IMR-90 (cell line): ENCODE measurements around the gene STAM. TPM values are rescaled to one million over a fixed set of nuclear protein-coding genes. Genes with fewer than 3 reads are reported as not detected.

Source experiments
- ATAC-seq: fragments of 200-7000 bp; cut with Tn5 transposase; 2 replicates; pipeline ENCODE4 v1.9.1; 2020; ENCODE audit warnings: low read depth, mild to moderate bottlenecking, moderate library complexity
- BruUV-seq: library from RNA; stranded (reverse); fragments of 400-500 nt; replicated peaks from 2 replicates; lab custom pipeline; 2021; lab: Mats Ljungman, UMichigan
- CTCF ChIA-PET: fragments of 300-600 bp; formaldehyde crosslinking; extraction: SDS; loops from one replicate; lab custom pipeline; 2021; ENCODE audit warnings: antibody characterized with exemption; lab: Yijun Ruan, JAX
- POLR2A ChIA-PET: fragments of 300-600 bp; sonication (Branson Sonifier 250); formaldehyde crosslinking; loops from one replicate; lab custom pipeline; 2022; ENCODE audit warnings: antibody characterized with exemption; ENCODE audit not compliant: unreplicated experiment; lab: Charles Lee
- DNase-seq: peaks from one replicate; pipeline ENCODE4 v3.0.0; 2013
- H2AFZ ChIP-seq: replicated peaks from 2 replicates; pipeline ENCODE3; 2013; ENCODE audit warnings: low read length, mild to moderate bottlenecking; ENCODE audit not compliant: poor library complexity
- H2AK5ac ChIP-seq: 2 replicates; pipeline ENCODE4 v1.6.1; 2013; ENCODE audit warnings: low read depth, low read length, inconsistent platforms
- H2AK9ac ChIP-seq: replicated peaks from 2 replicates; pipeline ENCODE3; 2013; ENCODE audit warnings: mild to moderate bottlenecking, low read depth, low read length, moderate library complexity; ENCODE audit not compliant: poor library complexity
- H2BK120ac ChIP-seq: 2 replicates; pipeline ENCODE4 v1.6.1; 2013; ENCODE audit warnings: low read depth, low read length, inconsistent platforms
- H2BK15ac ChIP-seq: 3 replicates; pipeline ENCODE4 v1.6.1; 2013; ENCODE audit warnings: low read depth, low read length, inconsistent platforms
- H2BK20ac ChIP-seq: 2 replicates; pipeline ENCODE4 v1.6.1; 2013; ENCODE audit warnings: low read depth, mild to moderate bottlenecking, inconsistent platforms, low read length, moderate library complexity
- H2BK5ac ChIP-seq: 2 replicates; pipeline ENCODE4 v1.6.1; 2013; ENCODE audit warnings: mild to moderate bottlenecking, low read depth, low read length, inconsistent platforms; ENCODE audit not compliant: poor library complexity, severe bottlenecking
- H3K14ac ChIP-seq: replicated peaks from 2 replicates; pipeline ENCODE4 v1.6.1; 2013; ENCODE audit warnings: low read depth, low read length, inconsistent platforms
- H3K18ac ChIP-seq: 2 replicates; pipeline ENCODE4 v1.6.1; 2013; ENCODE audit warnings: low read depth, low read length, control low read depth
- H3K23ac ChIP-seq: 2 replicates; pipeline ENCODE4 v1.6.1; 2013; ENCODE audit warnings: low read depth, low read length, inconsistent platforms
- H3K27ac ChIP-seq: 2 replicates; pipeline ENCODE4 v1.5.1; 2013; ENCODE audit warnings: mild to moderate bottlenecking, control low read depth, low read length; ENCODE audit not compliant: insufficient read depth
- H3K27me3 ChIP-seq: 2 replicates; pipeline ENCODE4 v1.6.1; 2013; ENCODE audit warnings: low read length; ENCODE audit not compliant: control insufficient read depth, insufficient read depth
- H3K36me3 ChIP-seq: 2 replicates; pipeline ENCODE4 v1.6.1; 2013; ENCODE audit warnings: low read length, mixed read lengths; ENCODE audit not compliant: control insufficient read depth, insufficient read depth
- H3K4ac ChIP-seq: 2 replicates; pipeline ENCODE4 v1.6.1; 2013; ENCODE audit warnings: low read depth, low read length, inconsistent platforms
- H3K4me1 ChIP-seq: 2 replicates; pipeline ENCODE4 v1.6.1; 2013; ENCODE audit warnings: low read length, mixed read lengths; ENCODE audit not compliant: control insufficient read depth, insufficient read depth
- H3K4me2 ChIP-seq: 2 replicates; pipeline ENCODE4 v1.6.1; 2013; ENCODE audit warnings: low read depth, mild to moderate bottlenecking, control low read depth, low read length, moderate library complexity
- H3K4me3 ChIP-seq: 2 replicates; pipeline ENCODE4 v1.5.1; 2013; ENCODE audit warnings: low read depth, mild to moderate bottlenecking, control low read depth, low read length, moderate library complexity; ENCODE audit not compliant: insufficient read depth
- H3K56ac ChIP-seq: 2 replicates; pipeline ENCODE4 v1.6.1; 2013; ENCODE audit warnings: low read length, inconsistent platforms; ENCODE audit not compliant: insufficient read depth; ENCODE audit errors: extremely low read depth
- H3K79me1 ChIP-seq, 2 experiments: 2 replicates each; pipeline ENCODE4 v1.6.1; 2013; ENCODE audit warnings: low read length in 2 of 2, inconsistent platforms in 1 of 2, low read depth in 1 of 2
- H3K9ac ChIP-seq: 2 replicates; pipeline ENCODE4 v1.6.1; 2013; ENCODE audit warnings: low read depth, low read length, control low read depth
- H3K9me1 ChIP-seq: 2 replicates; pipeline ENCODE4 v1.6.1; 2013; ENCODE audit warnings: low read length, inconsistent platforms; ENCODE audit not compliant: insufficient read depth
- H3K9me3 ChIP-seq: 2 replicates; pipeline ENCODE4 v1.6.1; 2013; ENCODE audit warnings: low read length; ENCODE audit not compliant: control insufficient read depth, insufficient read depth
- H4K20me1 ChIP-seq: 2 replicates; pipeline ENCODE4 v1.6.1; 2013; ENCODE audit warnings: low read length, inconsistent platforms; ENCODE audit not compliant: insufficient read depth
- H4K5ac ChIP-seq: 2 replicates; pipeline ENCODE4 v1.6.1; 2013; ENCODE audit warnings: mild to moderate bottlenecking, low read depth, low read length, control low read depth
- H4K8ac ChIP-seq, 2 experiments: 2 replicates each; pipeline ENCODE4 v1.6.1; 2013; ENCODE audit warnings: low read depth in 2 of 2, low read length in 2 of 2, control low read depth in 1 of 2, inconsistent platforms in 1 of 2
- H4K91ac ChIP-seq: 2 replicates; pipeline ENCODE4 v1.6.1; 2013; ENCODE audit warnings: low read depth, low read length, inconsistent platforms; ENCODE audit not compliant: insufficient read depth
- BHLHE40 ChIP-seq: fragments of 150-350 bp; IDR thresholded peaks from 2 replicates; pipeline ENCODE4 v1.6.1; 2016; ENCODE audit warnings: mild to moderate bottlenecking, low read depth, low read length
- CEBPB ChIP-seq: IDR thresholded peaks from 2 replicates; pipeline ENCODE4 v1.6.1; 2012; ENCODE audit warnings: low read depth, low read length, improper control_type of control experiment
- CHD1 ChIP-seq: IDR thresholded peaks from 2 replicates; pipeline ENCODE4 v1.6.1; 2012; ENCODE audit warnings: low read depth, low read length, improper control_type of control experiment
- CTCF ChIP-seq: conservative IDR thresholded peaks from 2 replicates; pipeline ENCODE4 v1.5.1; 2012; ENCODE audit warnings: mild to moderate bottlenecking, low read depth, low read length, improper control_type of control experiment
- ELK1 ChIP-seq: fragments of 150-350 bp; IDR thresholded peaks from 2 replicates; pipeline ENCODE4 v1.6.1; 2016; ENCODE audit warnings: low read depth, mild to moderate bottlenecking, low read length, moderate library complexity, borderline replicate concordance
- FOS ChIP-seq: fragments of 150-350 bp; IDR thresholded peaks from 2 replicates; pipeline ENCODE4 v1.6.1; 2016; ENCODE audit warnings: low read depth, low read length
- MAFK ChIP-seq: IDR thresholded peaks from 2 replicates; pipeline ENCODE4 v1.6.1; 2012; ENCODE audit warnings: low read depth, low read length, improper control_type of control experiment
- MAZ ChIP-seq: IDR thresholded peaks from 2 replicates; pipeline ENCODE4 v1.6.1; 2012; ENCODE audit warnings: low read depth, mild to moderate bottlenecking, low read length, improper control_type of control experiment, moderate library complexity, borderline replicate concordance
- MXI1 ChIP-seq: IDR thresholded peaks from 2 replicates; pipeline ENCODE4 v1.6.1; 2012; ENCODE audit warnings: low read depth, mild to moderate bottlenecking, low read length, moderate library complexity, borderline replicate concordance
- NFE2L2 ChIP-seq: fragments of 150-350 bp; IDR thresholded peaks from 2 replicates; pipeline ENCODE4 v1.6.1; 2016; ENCODE audit warnings: low read depth, mild to moderate bottlenecking, low read length
- POLR2A ChIP-seq: IDR thresholded peaks from 2 replicates; pipeline ENCODE4 v1.6.1; 2012; ENCODE audit warnings: mild to moderate bottlenecking, low read depth, low read length
- RAD21 ChIP-seq: IDR thresholded peaks from 2 replicates; pipeline ENCODE4 v1.6.1; 2012; ENCODE audit warnings: low read length, improper control_type of control experiment
- RCOR1 ChIP-seq: IDR thresholded peaks from 2 replicates; pipeline ENCODE4 v1.6.1; 2012; ENCODE audit warnings: mild to moderate bottlenecking, low read length, improper control_type of control experiment; ENCODE audit not compliant: insufficient replicate concordance
- RFX5 ChIP-seq: IDR thresholded peaks from 2 replicates; pipeline ENCODE4 v1.8.0; 2012; ENCODE audit warnings: low read depth, mild to moderate bottlenecking, low read length, moderate library complexity
- SMC3 ChIP-seq: fragments of 150-350 bp; IDR thresholded peaks from 2 replicates; pipeline ENCODE4 v1.6.1; 2016; ENCODE audit warnings: low read depth, mild to moderate bottlenecking, antibody characterized with exemption, low read length, moderate library complexity
- USF2 ChIP-seq: fragments of 150-350 bp; IDR thresholded peaks from 2 replicates; pipeline ENCODE4 v1.6.1; 2017; ENCODE audit warnings: mild to moderate bottlenecking, antibody characterized with exemption, low read length, low read depth
- dilution Hi-C: fragments of 300-500 bp; cut with HindIII; formaldehyde crosslinking; loops from one replicate; pipeline ENCODE4 v1.14.3; 2018; ENCODE audit warnings: low sequenced_read_pairs; ENCODE audit not compliant: unreplicated experiment
- in situ Hi-C: fragments of 300-500 bp; cut with MboI; formaldehyde crosslinking; loops from 3 replicates; pipeline ENCODE4 v1.14.3; 2019; ENCODE audit warnings: low sequenced_read_pairs, inconsistent platforms, mixed read lengths
- intact Hi-C: fragments of 100-400 bp; cut with micrococcal nuclease; formaldehyde crosslinking; loops from 2 replicates; pipeline ENCODE4 v1.10.0; 2022
- polyA plus RNA-seq, 3 experiments: library from polyadenylated mRNA; depleted of rRNA; stranded (reverse); fragments of >200 nt; gene quantifications; 2 replicates each; pipeline ENCODE4 v1.2.3, GENCODE V29; 2012; ENCODE audit warnings: low replicate concordance in 1 of 3
- total RNA-seq: library from RNA; depleted of rRNA; stranded (reverse); fragments of >200 nt; gene quantifications from 2 replicates; pipeline ENCODE4 v1.2.3, GENCODE V29; 2012

The STAM gene
- total and polyA plus RNA-seq, 2 of the 4 experiments (the other 2 are of a cell fraction), result 22.9 to 23.3 TPM

- H4K8ac ChIP-seq, result no peak overlapping the region
- no peak overlapping the region for H2BK120ac ChIP-seq
- POLR2A ChIA-PET, result no interaction called here
- no peak overlapping the region for H2BK20ac ChIP-seq
- no peaks in the 10 kb centered on the region for H3K27me3 ChIP-seq
- peak overlapping the region; percentile 31; the same call in 1 of the 2 replicates for H3K4me2 ChIP-seq
- H2AK5ac ChIP-seq, result no peak overlapping the region
- H3K56ac ChIP-seq, result no peak overlapping the region
- H4K5ac ChIP-seq, result no peak overlapping the region
- no TSS peak for BruUV-seq
- CTCF ChIA-PET, result no interaction called here
- no peak overlapping the region for H2AK9ac ChIP-seq
- peaks cover 7% of the 10 kb centered on the region for H3K4me1 ChIP-seq
- no peak overlapping the region for H3K4me3 ChIP-seq
- intact Hi-C loops, result no loop called here
- no peaks in the 10 kb centered on the region for H3K9me3 ChIP-seq
- no peak overlapping the region for H3K4ac ChIP-seq
- H3K27ac ChIP-seq, result no peak overlapping the region
- H2BK15ac ChIP-seq, result no peak overlapping the region
- H3K79me1 ChIP-seq, result peaks cover 16 to 63% of the 10 kb centered on the region in 2 experiments; a peak in 3 of 4 replicates
- TF ChIP-seq BHLHE40, result no peak
- TF ChIP-seq NFE2L2, result no peak
- TF ChIP-seq MAFK, result no peak
- no peak for TF ChIP-seq SMC3
- no peak for TF ChIP-seq CHD1
- TF ChIP-seq ELK1, result no peak
- TF ChIP-seq RAD21, result no peak
- no peak for TF ChIP-seq POLR2A
- no peak for TF ChIP-seq CTCF
- no peak for TF ChIP-seq MXI1
- no peak for TF ChIP-seq USF2
- TF ChIP-seq CEBPB, result no peak
- no peak for TF ChIP-seq RCOR1
- no peak for TF ChIP-seq MAZ
- no peak for TF ChIP-seq FOS
- no peak for TF ChIP-seq RFX5
- H3K9ac ChIP-seq, result no peak overlapping the region
- no peak overlapping the region for H3K23ac ChIP-seq
- H3K36me3 ChIP-seq, result peaks cover 2% of the 10 kb centered on the region; the same call in 1 of the 2 replicates
- H3K14ac ChIP-seq, result no peak overlapping the region
- no peak overlapping the region for H3K18ac ChIP-seq
- H2BK5ac ChIP-seq, result no peak overlapping the region
- H3K9me1 ChIP-seq, result peaks cover 3% of the 10 kb centered on the region; the same call in 1 of the 2 replicates
- no peak overlapping the region for H2AFZ ChIP-seq
- DNase-seq, result no peak
- in situ Hi-C loops, result no loop called here
- ATAC-seq, result no peak
- no peak overlapping the region for H4K91ac ChIP-seq
- peaks cover 42% of the 10 kb centered on the region; the same call in 1 of the 2 replicates for H4K20me1 ChIP-seq
- dilution Hi-C loops, result no loop called here
Observed at GRCh38 chr10:17651896-17652295, 7.9 kb downstream of the STAM start.
